Liver (tissue), 9 donors: ENCODE data around the gene FGF19. TPM values are rescaled to one million over a fixed set of nuclear protein-coding genes. Genes with fewer than 3 reads are reported as not detected.

ENCODE experiments used
- DNase-seq: peaks from one replicate; pipeline ENCODE4 v3.0.0-alpha.2; 2017; ENCODE audit warnings: low spot score
- H3K27ac ChIP-seq, 2 donors: one replicate each; pipeline ENCODE4 v1.7.0; 2013; ENCODE audit warnings: inconsistent platforms in 2 of 2, low read length in 2 of 2, control low read depth in 1 of 2, low read depth in 1 of 2, mild to moderate bottlenecking in 1 of 2
- H3K27me3 ChIP-seq, 4 donors: one replicate each; pipeline versions ENCODE4 v1.6.1 to v1.7.0; 2013; ENCODE audit warnings: low read length in 3 of 4, inconsistent platforms in 1 of 4, mild to moderate bottlenecking in 1 of 4, moderate library complexity in 1 of 4; ENCODE audit not compliant: control insufficient read depth in 4 of 4, insufficient read depth in 4 of 4
- H3K36me3 ChIP-seq, 4 donors: one replicate each; pipeline versions ENCODE4 v1.6.1 to v1.7.0; 2013; ENCODE audit warnings: low read length in 3 of 4, mild to moderate bottlenecking in 3 of 4, low read depth in 1 of 4, moderate library complexity in 1 of 4; ENCODE audit not compliant: control insufficient read depth in 4 of 4, insufficient read depth in 3 of 4
- H3K4me1 ChIP-seq, 4 donors: one replicate each; pipeline versions ENCODE4 v1.6.1 to v1.7.0; 2013; ENCODE audit warnings: low read length in 3 of 4, mild to moderate bottlenecking in 3 of 4, moderate library complexity in 1 of 4; ENCODE audit not compliant: control insufficient read depth in 4 of 4, insufficient read depth in 4 of 4
- H3K4me3 ChIP-seq, 3 donors: one replicate each; pipeline versions ENCODE4 v1.6.1 to v1.7.0; 2013; ENCODE audit warnings: low read length in 3 of 3, control low read depth in 1 of 3, low read depth in 1 of 3, mild to moderate bottlenecking in 1 of 3
- H3K9ac ChIP-seq, 2 donors: one replicate each; pipeline ENCODE4 v1.7.0; 2013; ENCODE audit warnings: low read length in 2 of 2, mild to moderate bottlenecking in 2 of 2, moderate library complexity in 2 of 2, control low read depth in 1 of 2, low read depth in 1 of 2
- H3K9me3 ChIP-seq, 4 donors: one replicate each; pipeline versions ENCODE4 v1.6.1 to v1.7.0; 2013; ENCODE audit warnings: low read length in 3 of 4; ENCODE audit not compliant: control insufficient read depth in 4 of 4
- ATF3 ChIP-seq: IDR thresholded peaks from 2 replicates; pipeline ENCODE4 v1.6.1; 2016; ENCODE audit warnings: antibody characterized with exemption
- CTCF ChIP-seq: fragments of 150-350 bp; IDR thresholded peaks from 2 replicates; pipeline ENCODE4 v1.5.1; 2017; ENCODE audit warnings: improper control_type of control experiment, low read depth, low read length; ENCODE audit not compliant: missing input control
- EGR1 ChIP-seq, 2 donors: IDR thresholded peaks; 2 replicates each; pipeline ENCODE4 v1.6.1; 2016 to 2018; ENCODE audit warnings: antibody characterized with exemption in 2 of 2, low read depth in 2 of 2
- FOXA1 ChIP-seq: IDR thresholded peaks from 2 replicates; pipeline ENCODE4 v1.6.1; 2016; ENCODE audit warnings: antibody characterized with exemption
- FOXA2 ChIP-seq: IDR thresholded peaks from 2 replicates; pipeline ENCODE4 v1.6.1; 2016; ENCODE audit warnings: antibody characterized with exemption
- GABPA ChIP-seq, 2 donors: IDR thresholded peaks in 1 of 2; conservative IDR thresholded peaks in 1 of 2; 2 replicates each; pipeline ENCODE4 v1.6.1; 2016; ENCODE audit warnings: antibody characterized with exemption in 2 of 2, mild to moderate bottlenecking in 1 of 2, moderate library complexity in 1 of 2
- HNF4A ChIP-seq, 2 donors: conservative IDR thresholded peaks; 2 replicates each; pipeline ENCODE4 v1.6.1; 2016; ENCODE audit warnings: antibody characterized with exemption in 2 of 2, mild to moderate bottlenecking in 2 of 2
- JUND ChIP-seq, 2 donors: IDR thresholded peaks; 2 replicates each; pipeline ENCODE4 v1.6.1; 2016; ENCODE audit warnings: antibody characterized with exemption in 2 of 2
- MAX ChIP-seq: IDR thresholded peaks from 2 replicates; pipeline ENCODE4 v1.6.1; 2016; ENCODE audit warnings: antibody characterized with exemption
- NR2F2 ChIP-seq: IDR thresholded peaks from 2 replicates; pipeline ENCODE4 v1.6.1; 2016; ENCODE audit warnings: antibody characterized with exemption
- REST ChIP-seq: IDR thresholded peaks from 2 replicates; pipeline ENCODE4 v1.6.1; 2016; ENCODE audit warnings: antibody characterized with exemption, mild to moderate bottlenecking
- RXRA ChIP-seq, 2 donors: IDR thresholded peaks; 2 replicates each; pipeline ENCODE4 v1.6.1; 2017 to 2018; ENCODE audit warnings: antibody characterized with exemption in 2 of 2, mild to moderate bottlenecking in 1 of 2
- SP1 ChIP-seq: IDR thresholded peaks from 2 replicates; pipeline ENCODE4 v1.6.1; 2018; ENCODE audit warnings: antibody characterized with exemption, mild to moderate bottlenecking
- TAF1 ChIP-seq: conservative IDR thresholded peaks from 2 replicates; pipeline ENCODE4 v1.6.1; 2016; ENCODE audit warnings: antibody characterized with exemption, mild to moderate bottlenecking
- YY1 ChIP-seq: IDR thresholded peaks from 2 replicates; pipeline ENCODE4 v1.6.1; 2016; ENCODE audit warnings: antibody characterized with exemption, mild to moderate bottlenecking
- WGBS: extraction: QIAGEN DNeasy Blood & Tissue Kit; methylation state at CpG from one replicate; pipeline ENCODE4 v1.1.7; 2013; 5-methylcytosine and 5-hydroxymethylcytosine counted together
- polyA plus RNA-seq, 2 donors: library from polyadenylated mRNA; stranded (reverse) in 1 of 2; unstranded in 1 of 2; fragments of 200-250 nt in 1 of 2; fragments of >200 nt in 1 of 2; fragmentation: Nextera tagmentation in 1 of 2; extraction: Ambion mirVana in 1 of 2; gene quantifications; one replicate each; pipeline versions ENCODE4 v1.2.1 to v1.2.3, GENCODE V29; 2013 to 2015
- total RNA-seq, 2 donors: library from RNA; depleted of rRNA; stranded (reverse); fragments of >200 nt; gene quantifications; one replicate each; pipeline ENCODE4 v1.2.3, GENCODE V29; 2014
- donor health status: healthy.
- donor health status: healthy.
- donor health status: healthy.
- donor health status: healthy.
- donor health status: healthy.

The FGF19 gene
- not detected for total RNA-seq
- under 1 TPM in 1 of 2 donors, not detected in 1; 0.09 TPM for polyA plus RNA-seq

GRCh38 chr11:69703768-69704507, at the start of gene FGF19:
Gene FGF19, minus strand, starts transcription at chr11:69704022. Its CDS starts 146 bp downstream, at chr11:69703876.
- TF ChIP-seq HNF4A (conservative IDR thresholded peaks at IDR 0.05) (no peak), RXRA (IDR thresholded peaks at IDR 0.05) (no peak), EGR1 (IDR thresholded peaks at IDR 0.05; ENCODE audit: low read depth in 2 of 2) (no peak), FOXA2 (no peak), TAF1 (no peak), GABPA (IDR thresholded peaks at IDR 0.05 in 1 of 2, conservative IDR thresholded peaks at IDR 0.05 in 1 of 2) (no peak), YY1 (no peak), CTCF (no peak)
- Histone ChIP-seq H3K9ac (no peak within 1 kb of the TSS), H3K9me3 (no peaks in the 10 kb centered on the region), H3K4me3 (peak within 1 kb of the TSS in 1 of 3 donors; percentile 15), H3K4me1 (peaks cover 4 to 24% (median 13%) of the 10 kb centered on the region in 4 donors), H3K27me3 (peaks cover 0 to 16% (median 3%) of the 10 kb centered on the region in 4 donors), H3K36me3 (no peaks in the 10 kb centered on the region), H3K27ac (no peak within 1 kb of the TSS)
- no peak for DNase-seq
- WGBS, result 5% methylated on average over 67 of the region's 67 CpGs

GRCh38 chr11:69752890-69753289, 49.1 kb upstream of the FGF19 start:
- no peak for DNase-seq
- 52% methylated on average over 4 of the region's 4 CpGs for WGBS
- TF ChIP-seq SP1 (no peak), GABPA (IDR thresholded peaks at IDR 0.05 in 1 of 2, conservative IDR thresholded peaks at IDR 0.05 in 1 of 2) (no peak), ATF3 (no peak), REST (no peak), FOXA2 (no peak), EGR1 (IDR thresholded peaks at IDR 0.05; ENCODE audit: low read depth in 2 of 2) (no peak), JUND (IDR thresholded peaks at IDR 0.05) (no peak), TAF1 (no peak), NR2F2 (no peak), FOXA1 (no peak), MAX (no peak), RXRA (IDR thresholded peaks at IDR 0.05) (no peak), HNF4A (conservative IDR thresholded peaks at IDR 0.05) (no peak), CTCF (no peak), YY1 (no peak)

More at GRCh38 chr11:69752890-69753289, 49.1 kb upstream of the FGF19 start:
- Histone ChIP-seq H3K4me3 (no peak overlapping the region), H3K27ac (no peak overlapping the region), H3K9me3 (no peaks in the 10 kb centered on the region), H3K9ac (no peak overlapping the region), H3K27me3 (peaks cover 0 to 3% (median 0%) of the 10 kb centered on the region in 4 donors), H3K36me3 (no peaks in the 10 kb centered on the region), H3K4me1 (no peaks in the 10 kb centered on the region)
